HCEC 1CT (cell line): Measurements from ENCODE around the gene NPL.

Experiments used
- DNase-seq: peaks from one replicate; pipeline ENCODE4 v3.0.0-alpha.2; 2017

NPL gene, protein sequence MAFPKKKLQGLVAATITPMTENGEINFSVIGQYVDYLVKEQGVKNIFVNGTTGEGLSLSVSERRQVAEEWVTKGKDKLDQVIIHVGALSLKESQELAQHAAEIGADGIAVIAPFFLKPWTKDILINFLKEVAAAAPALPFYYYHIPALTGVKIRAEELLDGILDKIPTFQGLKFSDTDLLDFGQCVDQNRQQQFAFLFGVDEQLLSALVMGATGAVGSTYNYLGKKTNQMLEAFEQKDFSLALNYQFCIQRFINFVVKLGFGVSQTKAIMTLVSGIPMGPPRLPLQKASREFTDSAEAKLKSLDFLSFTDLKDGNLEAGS

DNA sequence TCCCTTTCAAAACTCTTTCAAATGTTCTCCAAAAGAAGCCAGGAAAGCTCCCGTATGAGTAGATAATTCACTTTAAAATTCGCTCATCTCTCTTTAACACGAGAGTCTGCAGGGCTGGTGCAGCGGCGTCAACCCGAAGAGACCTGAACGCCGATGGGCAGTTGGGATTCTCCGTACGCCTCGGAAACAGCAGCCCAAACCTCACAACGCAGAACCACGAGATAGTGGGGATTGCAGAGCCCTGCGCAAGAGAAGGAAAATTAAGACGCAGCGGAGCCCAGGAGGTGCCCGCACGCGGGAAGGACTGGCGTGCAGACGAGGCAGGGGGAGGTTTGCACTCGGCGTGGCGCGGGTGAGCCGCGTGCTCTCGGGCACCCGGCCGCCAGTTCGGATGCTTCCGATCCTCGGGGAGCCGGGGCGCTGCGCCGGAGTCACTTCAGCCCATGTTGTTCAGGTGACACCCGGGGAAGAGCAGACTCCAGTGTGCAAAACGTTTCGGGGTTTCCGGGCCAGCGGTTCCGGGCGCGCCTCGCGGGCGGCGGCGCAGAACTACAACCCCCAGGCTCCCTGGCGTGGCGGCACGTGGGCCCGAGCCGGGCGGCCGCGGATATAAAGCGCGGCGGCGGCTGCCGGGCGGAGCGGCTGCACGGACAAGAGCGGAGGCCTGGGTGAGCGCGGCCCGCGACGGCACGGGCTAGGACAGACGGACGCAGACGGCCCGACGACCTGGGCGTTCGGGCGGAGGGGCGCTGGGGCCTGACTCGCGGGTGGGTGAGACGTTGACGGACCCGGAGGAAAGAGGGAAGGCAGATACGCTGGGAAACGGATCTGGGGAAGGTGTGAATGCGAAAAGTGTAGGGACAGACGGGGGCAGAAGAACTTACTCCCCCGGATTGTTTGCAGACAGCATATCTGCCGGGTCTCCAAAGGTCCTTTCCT lies at the start of gene NPL:
Gene NPL (plus strand): TSS at position 636 of the 939 bp plus-strand sequence. CDS start 4,599 bp downstream, outside the sequence.
- peak; percentile 57 for DNase-seq

DNA sequence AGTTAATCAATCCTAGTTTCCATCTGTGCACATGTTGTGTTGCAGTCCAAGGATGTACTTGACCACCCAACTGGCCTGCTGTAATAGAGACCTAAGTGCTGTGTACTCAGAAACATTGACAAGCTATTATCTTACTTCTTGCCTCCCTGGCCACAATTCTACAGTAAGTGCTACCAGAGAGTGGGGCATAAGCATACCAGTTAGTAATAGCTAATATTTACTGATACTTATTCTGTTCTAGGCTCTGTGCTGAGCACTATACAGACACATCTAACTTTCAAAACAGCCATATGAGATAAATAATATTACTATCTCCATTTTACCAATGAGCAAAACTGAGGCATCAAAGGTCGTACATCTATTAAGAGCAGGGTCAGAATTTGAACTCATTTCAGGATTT lies 49.5 kb upstream of the NPL start:
- DNase-seq: no peak

DNA sequence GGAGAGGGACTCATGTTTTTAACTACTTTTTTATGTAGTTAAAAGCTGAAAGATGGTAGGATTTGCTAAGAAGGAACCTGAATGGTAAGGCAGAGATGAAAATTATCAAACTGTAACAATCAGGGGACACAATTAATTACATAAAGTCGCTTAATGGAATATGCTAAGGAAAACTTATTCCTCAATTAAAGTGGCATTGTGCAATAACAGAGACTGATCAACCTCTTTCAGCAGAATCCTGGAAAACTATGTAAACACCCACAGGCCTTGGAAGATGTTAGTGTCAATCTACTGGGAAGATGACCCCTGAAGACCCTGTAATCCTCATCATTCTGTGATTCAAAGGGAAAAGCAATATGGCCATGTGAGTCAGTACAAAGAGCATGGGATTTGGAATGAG lies 46.8 kb upstream of the NPL start:
- no peak for DNase-seq

DNA sequence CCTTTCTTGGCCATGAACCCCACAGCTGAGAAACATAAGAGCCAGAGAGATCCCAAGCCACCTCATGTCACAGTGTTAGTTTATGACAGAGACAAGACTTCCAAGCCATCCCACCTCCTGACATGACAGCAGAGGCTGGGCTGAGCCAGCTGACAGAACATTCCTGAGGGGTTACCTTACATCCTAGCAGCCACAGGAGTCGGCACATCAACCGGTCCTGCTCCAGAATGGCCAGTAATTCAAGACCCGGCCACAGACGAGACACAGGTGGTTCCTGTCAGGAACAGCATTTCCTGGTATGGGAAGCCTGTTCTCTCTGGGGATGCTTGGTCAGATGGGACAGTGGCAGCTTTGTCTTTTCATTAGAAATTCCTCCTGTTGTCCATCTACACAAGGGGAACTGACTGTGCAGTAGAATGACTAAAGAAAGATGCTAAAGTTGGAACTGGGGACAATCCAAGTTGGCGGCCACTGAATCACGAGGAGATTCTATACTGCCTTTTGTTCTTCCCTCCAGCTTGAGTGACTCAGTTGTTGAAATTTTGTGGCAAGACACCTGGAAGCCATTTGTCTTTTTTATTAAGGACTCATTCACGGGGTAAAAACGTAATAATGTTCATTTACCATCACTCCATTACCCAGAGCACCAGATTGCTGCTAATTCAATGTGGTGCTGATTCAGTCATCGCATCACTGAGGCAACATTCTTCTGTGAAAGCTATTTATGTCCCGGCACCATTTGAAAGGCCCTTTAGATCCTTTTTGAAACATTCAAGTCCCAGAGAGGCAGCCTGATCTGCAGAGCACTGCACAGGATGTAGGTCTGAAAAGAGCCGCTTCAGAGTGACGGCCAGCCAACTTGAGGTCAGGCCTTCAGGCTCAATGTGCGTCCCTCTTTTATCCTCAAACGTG lies 37.2 kb upstream of the NPL start:
- DNase-seq: peak; percentile 15

DNA sequence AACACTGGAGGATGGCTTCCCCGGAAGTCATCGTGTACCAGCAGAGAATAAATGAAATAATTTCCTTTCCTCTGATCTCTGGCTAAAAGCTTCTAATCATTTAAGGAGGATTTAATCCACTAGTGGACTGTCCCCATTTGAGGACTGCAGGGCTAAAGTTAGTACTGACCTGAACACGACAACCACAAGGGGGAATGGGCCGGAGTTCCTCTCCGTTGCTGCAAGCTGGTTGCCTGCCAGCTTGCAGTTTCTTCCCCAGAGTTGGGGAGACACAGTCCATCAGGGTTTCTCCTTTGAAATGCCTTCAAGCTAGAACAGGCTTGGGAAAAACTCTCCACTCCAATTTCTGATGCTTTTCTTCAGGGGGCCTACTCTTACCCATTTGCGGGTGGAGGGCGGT lies 35.5 kb upstream of the NPL start:
- no peak for DNase-seq

DNA sequence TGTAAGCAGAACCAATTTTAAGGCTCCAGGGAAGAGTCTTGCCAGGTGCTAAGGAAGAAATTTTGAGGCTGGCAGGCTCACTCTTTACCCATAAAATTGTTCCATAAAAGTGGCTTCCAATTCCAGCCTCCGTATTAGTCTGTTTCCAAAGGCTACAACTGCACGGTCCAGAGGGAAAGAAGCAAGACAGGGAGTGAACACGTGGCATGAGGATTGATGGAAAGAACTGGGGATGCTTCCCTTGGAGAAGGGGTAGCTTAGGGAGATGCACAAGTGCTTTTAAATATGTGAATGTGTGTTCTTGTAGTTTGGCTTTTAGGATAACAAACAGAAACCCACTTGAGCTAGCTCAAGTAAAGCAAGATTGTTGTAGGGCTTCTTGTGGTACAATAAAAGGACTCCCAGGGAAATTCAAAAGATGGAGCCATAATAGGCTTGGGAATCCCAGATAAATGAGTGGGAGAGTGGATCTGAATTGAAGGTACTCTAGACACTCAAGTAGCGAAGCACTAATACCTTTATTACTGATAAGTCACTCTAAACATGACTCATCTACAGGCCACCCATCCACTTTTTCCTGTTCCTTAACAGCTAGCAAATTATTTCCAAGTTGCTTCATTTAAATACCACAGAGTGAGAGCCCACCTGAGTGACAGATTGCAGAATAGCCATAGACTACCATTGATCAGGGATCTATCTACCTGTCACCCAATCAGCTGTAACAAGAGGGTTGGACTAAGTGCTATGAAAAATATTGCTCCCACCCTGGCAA lies 34.8 kb upstream of the NPL start:
- DNase-seq: no peak

DNA sequence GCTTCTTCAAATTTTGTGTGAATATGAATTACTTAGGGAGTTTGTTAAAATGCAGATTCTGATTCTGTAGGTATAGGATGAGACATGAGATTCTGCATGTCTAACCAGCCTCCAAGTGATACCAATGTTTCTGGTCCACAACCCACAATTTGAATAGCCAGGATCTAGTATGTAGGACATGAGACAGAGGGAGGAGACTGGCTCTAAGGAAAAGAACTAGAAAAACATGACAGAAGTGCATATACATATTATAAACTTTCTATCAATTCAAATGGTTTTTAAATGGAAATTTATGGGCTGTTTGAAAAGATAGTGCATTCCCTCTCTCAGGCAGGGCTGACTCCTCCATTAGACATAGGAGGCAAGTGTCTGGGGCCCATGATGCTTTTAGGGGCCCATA lies 33.9 kb upstream of the NPL start:
- DNase-seq: no peak

DNA sequence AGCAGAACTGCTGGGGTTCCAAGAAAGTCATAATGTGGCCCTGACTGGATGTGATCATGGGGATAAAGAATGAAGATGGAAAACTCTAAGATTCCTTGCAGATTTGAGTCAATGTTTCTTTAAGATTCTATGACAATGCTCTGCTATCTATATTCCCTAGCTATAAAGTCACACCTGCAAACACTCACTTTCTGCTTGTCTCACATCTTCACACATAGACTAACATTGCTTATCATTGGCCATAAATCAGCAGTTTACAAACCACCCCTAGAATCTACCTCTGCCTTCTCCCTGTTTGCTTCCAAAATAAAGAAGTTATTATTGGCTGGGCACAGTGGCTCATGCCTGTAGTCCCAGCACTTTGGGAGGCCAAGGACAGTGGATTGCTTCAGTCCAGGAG lies 33.1 kb upstream of the NPL start:
- DNase-seq: no peak

DNA sequence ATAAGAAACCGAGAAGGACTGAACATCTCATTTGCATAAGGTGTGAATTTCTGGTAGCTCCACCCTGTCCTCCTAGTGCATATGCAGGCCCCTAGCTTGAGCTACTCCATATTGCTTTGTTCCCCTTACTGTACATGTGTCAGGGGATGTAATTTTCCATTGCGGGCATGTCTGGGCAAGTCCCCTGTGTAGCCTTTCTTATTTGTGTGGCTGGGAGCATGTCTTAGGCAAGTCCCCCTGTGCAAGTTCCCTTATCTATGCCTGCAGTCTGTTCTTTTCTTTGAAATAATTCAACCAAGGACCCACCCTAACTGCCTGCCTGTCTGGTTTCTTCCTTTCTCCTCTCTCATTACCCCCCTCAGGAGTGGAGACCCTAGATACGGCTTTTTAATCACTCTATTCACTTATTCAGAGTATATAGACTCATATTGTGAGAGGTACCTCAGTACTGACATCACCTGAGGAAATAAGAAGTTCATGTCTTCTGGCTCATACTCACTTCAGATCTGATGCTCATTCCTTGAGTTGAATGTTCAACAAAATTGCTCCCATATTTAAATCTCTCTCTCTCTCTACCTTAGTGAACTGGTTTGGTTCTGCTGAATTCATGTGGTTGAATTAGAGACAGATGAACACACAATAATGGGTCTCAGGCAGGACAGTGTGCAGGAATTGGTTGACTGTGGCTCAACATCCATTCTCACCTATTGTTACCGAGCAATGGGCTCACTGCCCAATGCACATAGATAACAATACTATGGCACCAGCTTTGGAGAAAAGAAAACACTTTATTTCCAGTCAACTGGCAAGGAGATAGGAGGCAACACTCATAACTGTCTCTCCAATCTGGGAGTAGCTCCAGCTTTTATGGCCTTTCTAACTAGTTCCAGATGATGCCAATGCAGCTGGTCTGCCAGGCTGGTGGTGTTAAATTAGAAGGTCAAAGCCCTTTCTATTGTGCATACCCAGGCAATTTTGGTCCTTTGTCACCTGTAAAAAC lies 27.9 kb upstream of the NPL start:
- no peak for DNase-seq

DNA sequence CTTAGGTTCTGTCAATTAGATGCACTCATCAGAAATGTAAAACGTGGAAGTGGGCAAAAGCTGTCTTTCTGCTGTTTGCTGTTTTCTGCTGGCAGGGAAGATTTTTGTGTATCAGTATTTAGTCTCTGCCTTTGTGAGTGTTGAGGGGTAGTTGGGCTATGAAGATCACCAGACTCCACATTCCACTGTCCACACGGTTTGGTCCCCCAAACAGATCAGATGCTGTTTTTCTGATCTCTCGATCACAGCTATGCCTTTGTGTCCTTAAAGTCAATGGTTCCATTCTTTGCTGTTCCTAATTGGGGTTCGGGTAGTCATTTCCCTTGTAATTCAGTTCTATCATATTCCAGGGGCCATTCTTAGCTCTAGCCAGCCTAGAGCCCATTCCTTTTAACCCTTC lies 27.0 kb upstream of the NPL start:
- DNase-seq: no peak

DNA sequence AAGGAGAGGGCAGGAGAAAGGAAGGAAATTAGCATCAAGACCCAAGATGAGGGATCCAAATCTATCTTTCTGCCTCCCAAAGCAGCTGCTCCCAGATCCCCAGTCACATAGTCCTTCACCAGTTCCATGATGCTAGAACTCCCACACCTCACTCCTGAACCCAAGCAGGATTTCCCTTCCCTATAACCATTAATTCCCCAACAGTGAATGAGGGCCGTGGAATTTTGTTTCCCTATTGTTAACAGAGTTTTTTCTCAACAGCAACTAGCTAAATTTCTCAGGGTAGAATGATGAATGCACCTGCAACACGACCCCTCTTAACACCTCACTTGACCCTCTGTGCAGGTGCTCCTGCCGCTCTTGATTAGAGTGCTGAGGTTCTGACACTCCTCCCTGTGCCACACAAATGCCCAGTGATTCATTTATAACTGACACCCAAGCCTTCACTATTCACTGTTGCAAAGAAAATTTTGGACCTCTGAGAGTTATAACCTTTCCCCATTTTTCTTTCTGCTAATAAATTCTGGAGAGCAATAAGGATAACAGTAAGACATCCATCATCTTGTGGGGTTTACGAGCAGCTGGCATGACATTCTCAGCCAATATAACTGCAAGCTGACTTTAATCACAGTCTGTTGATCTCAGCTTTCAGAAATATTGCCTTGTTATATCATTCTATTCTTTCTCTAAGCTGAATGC lies 25.4 kb upstream of the NPL start:
- no peak for DNase-seq

DNA sequence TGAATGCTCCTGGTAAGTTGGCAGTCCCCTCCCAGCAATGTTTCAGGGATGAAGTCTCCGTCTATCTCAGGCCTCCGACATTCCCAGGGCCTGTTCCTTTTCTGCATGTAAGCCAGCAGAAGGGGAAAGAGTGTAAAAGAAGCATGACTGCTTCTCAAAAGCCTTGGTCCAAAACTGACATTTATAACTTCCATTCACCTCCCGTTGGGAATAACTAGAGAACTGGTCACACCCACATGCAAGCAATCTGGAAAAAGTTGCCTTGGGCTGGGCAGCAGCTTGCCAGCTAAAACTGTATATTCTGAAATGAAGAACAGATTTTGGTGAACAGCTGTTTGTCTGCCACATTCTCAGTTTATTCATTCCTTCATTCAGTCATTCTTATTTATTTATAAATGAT lies 24.2 kb upstream of the NPL start:
- DNase-seq: no peak

DNA sequence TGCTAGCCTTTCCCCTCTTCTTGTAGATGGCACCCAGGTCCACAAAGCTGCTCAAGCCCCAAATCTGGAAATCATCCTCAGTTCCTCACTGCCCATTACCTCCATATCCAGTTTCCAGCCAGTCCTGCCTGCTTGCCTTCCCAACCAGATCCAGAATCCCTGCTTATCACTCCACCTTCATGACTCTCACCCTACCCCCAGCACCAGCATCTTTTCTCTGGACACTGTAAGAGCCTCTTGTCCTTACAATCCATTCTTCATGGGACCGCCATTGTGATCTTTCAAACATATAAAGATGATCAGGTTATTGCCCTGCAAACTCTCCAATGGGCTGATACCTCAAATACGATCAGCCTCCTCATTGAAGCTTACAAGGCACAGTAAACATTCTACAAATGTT lies 23.5 kb upstream of the NPL start:
- no peak for DNase-seq

DNA sequence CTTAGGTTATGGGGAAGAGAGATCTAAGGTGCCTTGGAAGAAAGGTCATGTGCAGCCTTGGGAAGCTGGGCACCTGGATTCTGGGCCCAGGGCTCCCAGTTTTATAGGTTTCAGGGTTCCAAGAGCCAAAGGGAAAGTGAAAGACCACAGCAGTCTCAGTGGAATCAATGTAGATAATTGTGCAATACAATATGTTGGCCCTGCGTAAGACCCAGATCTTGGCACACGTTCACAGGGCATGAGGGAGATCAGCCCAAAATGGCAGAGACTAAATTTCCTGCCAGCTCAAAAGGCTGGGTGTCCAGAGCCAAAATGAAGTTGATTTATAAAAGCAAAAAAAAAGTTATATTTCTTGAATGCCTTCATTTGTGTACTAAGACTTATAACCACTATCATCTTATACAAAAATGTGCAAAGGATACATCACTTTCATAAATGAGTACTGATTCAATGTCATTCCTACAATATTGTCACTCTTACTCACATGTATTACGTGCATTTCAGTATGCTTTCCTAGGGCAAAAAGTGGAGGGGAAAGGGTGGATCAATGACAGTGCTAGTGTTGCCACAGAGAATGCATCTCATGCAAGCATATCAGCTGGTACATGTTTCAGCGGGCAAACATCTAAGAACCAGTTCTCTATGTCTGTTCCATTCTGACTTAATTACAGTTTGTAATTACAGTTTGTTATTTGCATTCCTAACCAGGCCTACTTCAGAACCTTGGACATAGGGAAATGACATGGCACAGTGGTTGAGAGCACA lies 22.5 kb upstream of the NPL start:
- no peak for DNase-seq

DNA sequence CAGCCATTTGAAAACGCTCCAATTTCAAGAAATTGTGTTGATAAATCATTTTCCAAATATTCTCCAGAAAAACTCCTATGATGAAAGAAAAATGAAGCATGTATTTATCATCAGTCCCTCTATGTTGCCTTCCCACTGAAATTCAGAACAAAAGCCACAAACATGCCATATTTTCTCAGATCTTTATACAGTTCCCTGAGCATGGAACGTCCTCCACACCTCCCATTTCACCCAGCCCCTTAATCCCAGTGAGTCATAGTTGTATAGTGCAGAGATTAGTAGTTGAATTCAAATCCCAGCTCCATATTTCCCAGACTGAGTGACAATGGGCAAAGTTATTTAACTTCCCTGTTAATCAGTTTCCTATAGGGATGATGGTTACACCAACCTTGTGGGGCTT lies 20.6 kb upstream of the NPL start:
- DNase-seq: peak; percentile 41

DNA sequence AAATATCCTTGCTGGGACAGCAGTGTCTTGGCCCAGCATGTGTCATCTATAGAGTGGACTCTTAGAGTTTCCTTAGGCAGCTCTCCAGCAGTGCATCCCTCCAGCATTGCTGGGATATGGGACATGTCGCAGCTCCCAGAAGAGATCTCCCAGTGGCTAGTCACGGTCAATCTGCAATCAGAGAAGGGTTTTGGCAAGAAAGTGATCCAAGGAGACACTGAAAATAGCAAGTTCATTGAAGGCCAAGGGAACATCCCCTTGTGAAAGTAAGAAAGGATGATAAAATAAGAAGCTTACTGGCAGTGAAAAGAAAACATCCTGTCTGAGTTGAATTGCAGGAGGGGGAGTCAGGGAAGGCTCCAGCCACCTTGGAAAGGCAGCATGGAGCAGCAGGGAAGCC lies 19.3 kb upstream of the NPL start:
- no peak for DNase-seq

DNA sequence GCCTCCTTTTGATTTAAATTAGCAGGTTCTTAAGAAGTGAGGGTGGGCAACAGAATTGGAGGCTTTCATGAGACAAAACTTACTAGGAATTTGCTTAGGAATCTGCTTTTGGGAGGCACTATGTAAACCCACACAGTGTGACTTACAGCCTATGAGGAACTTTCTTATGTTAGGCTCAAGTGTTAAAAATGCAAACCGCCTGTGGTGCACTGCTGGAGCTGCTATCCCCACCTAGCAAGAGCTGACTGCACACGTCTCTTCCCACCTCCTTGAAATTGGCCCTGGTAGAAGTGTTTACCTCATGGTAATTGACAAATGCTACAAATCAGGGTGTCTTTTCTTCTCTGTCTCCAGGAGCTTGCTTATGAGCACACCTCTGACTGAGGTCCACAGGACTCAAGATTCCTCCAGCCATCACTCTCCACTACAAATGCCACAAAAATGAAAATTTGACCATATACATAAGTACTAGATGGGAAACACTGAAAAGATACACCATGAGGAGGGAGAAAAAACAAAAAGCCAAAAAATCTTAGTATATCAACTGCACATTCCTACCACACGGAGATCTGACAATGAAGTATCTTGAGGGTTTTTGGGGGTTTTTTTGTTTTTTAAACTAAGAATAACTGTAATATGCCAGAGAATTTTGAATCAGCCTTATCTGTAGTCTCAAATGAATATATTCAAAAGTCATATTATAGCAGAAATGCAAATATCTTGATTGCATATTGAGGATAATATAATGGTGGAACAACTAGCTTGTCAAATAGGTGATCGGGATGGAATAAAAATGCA lies 18.2 kb upstream of the NPL start:
- DNase-seq: no peak

DNA sequence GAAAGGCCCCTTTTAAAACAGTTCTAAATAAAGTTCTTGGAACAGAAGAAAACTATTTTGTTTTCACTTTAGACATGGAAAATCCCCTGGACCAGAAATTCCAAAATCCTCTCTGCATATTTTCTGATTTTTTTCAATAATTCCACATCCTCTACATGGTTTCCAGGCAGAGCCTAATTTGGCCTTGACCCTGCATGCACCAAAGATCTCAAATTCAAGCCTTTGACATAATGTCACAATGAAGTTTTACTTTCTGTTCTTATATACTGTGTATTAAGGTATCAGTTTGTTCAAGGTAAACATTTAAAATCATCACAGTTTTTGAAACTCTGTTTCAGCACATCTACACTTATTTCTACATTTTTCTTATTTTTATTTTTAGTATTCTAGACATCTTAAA lies 12.2 kb upstream of the NPL start:
- DNase-seq: no peak

DNA sequence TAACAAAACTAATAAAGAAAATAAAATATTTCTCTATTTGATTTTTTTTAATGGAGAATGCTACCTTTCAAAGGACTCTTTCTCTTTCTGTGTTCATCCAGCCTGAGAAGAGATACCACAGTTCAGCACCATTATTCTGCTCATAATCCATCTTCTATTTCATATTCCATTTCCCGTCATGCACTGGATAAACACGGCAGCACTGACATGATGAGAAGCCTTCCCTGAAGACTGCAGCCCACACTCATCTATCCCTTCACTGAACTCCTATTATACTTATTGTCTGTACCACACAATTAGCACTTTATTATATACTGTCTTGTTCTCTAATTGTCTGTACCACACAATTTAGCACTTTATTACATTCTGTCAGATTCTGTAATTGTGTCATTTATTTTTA lies 10.7 kb upstream of the NPL start:
- no peak for DNase-seq
